Ramos (cell line): ENCODE results near the gene NBEAL2.
"Not testable (repeated sequence)": the region's sequence is repeated elsewhere in the genome, so short reads cannot be mapped to it uniquely, and the experiment has no call there.

Experiments used
- in situ Hi-C: fragments of 300-500 bp; cut with MboI; formaldehyde crosslinking; loops from one replicate; pipeline ENCODE4 v1.14.3; 2022; ENCODE audit warnings: low sequenced_read_pairs; ENCODE audit not compliant: unreplicated experiment

Gene NBEAL2

GRCh38 chr3:46959161-46959511 is 20.3 kb upstream of the NBEAL2 start:
- in situ Hi-C loops = no loop called here

- in situ Hi-C loops = no loop called here
Observed at GRCh38 chr3:46960081-46960701, 19.3 kb upstream of the NBEAL2 start.

GRCh38 chr3:46960835-46961234 is 18.6 kb upstream of the NBEAL2 start:
- in situ Hi-C loops = no loop called here

- in situ Hi-C loops = no loop called here
Observed at GRCh38 chr3:46962427-46962826, 17.0 kb upstream of the NBEAL2 start.

GRCh38 chr3:46962990-46963389 is 16.5 kb upstream of the NBEAL2 start:
- in situ Hi-C loops = no loop called here

- in situ Hi-C loops = not testable (repeated sequence)
Observed at GRCh38 chr3:46964038-46964590, 15.4 kb upstream of the NBEAL2 start.

GRCh38 chr3:46965151-46965550 is 14.3 kb upstream of the NBEAL2 start:
- in situ Hi-C loops = no loop called here

GRCh38 chr3:46966811-46967210 is 12.7 kb upstream of the NBEAL2 start:
- in situ Hi-C loops = no loop called here

- in situ Hi-C loops = no loop called here
Observed at GRCh38 chr3:46968783-46969428, 10.6 kb upstream of the NBEAL2 start.

- in situ Hi-C loops = no loop called here
Observed at GRCh38 chr3:46970391-46971091, 8.9 kb upstream of the NBEAL2 start.

- in situ Hi-C loops = no loop called here
Observed at GRCh38 chr3:46971151-46971550, 8.3 kb upstream of the NBEAL2 start.

- in situ Hi-C loops = no loop called here
Observed at GRCh38 chr3:46971742-46972141, 7.7 kb upstream of the NBEAL2 start.

GRCh38 chr3:46972396-46972795 is 7.1 kb upstream of the NBEAL2 start:
- in situ Hi-C loops = no loop called here

GRCh38 chr3:46974421-46975171 is 4.9 kb upstream of the NBEAL2 start:
- in situ Hi-C loops = no loop called here

GRCh38 chr3:46976326-46977190 is 2.9 kb upstream of the NBEAL2 start, which contains the start of gene CCDC12:
TSS of gene CCDC12 (minus strand) at chr3:46976745. CDS start at chr3:46976732, 13 bp downstream.
- in situ Hi-C loops = no loop called here

GRCh38 chr3:46977811-46978195 is 1.7 kb upstream of the NBEAL2 start:
- in situ Hi-C loops = no loop called here

- in situ Hi-C loops = no loop called here
Observed at GRCh38 chr3:46978381-46978780, 1.1 kb upstream of the NBEAL2 start.

- in situ Hi-C loops = no loop called here
Observed at GRCh38 chr3:46979958-46980497, 562 bp downstream of the NBEAL2 start.

GRCh38 chr3:46981932-46982471 is 2.5 kb downstream of the NBEAL2 start:
- in situ Hi-C loops = no loop called here
